HTR-8/SVneo (cell line): ENCODE measurements around the gene HOXA5.
A peak's percentile ranks its signal among the peaks of the same experiment; 100 is the strongest.

Source experiments
- DNase-seq: peaks from one replicate; pipeline ENCODE4 v3.0.0; 2011; ENCODE audit warnings: low spot score, mixed read lengths; ENCODE audit not compliant: insufficient read length
- FAIRE-seq: peaks from 2 replicates; lab custom pipeline; 2011; peaks lifted over from hg19 to GRCh38; lab: Jason Lieb, UNC

Gene HOXA5

GRCh38 chr7:27111751-27112277 is 31.7 kb downstream of the HOXA5 start:
- no peak for DNase-seq
- no peak for FAIRE-seq

DNA sequence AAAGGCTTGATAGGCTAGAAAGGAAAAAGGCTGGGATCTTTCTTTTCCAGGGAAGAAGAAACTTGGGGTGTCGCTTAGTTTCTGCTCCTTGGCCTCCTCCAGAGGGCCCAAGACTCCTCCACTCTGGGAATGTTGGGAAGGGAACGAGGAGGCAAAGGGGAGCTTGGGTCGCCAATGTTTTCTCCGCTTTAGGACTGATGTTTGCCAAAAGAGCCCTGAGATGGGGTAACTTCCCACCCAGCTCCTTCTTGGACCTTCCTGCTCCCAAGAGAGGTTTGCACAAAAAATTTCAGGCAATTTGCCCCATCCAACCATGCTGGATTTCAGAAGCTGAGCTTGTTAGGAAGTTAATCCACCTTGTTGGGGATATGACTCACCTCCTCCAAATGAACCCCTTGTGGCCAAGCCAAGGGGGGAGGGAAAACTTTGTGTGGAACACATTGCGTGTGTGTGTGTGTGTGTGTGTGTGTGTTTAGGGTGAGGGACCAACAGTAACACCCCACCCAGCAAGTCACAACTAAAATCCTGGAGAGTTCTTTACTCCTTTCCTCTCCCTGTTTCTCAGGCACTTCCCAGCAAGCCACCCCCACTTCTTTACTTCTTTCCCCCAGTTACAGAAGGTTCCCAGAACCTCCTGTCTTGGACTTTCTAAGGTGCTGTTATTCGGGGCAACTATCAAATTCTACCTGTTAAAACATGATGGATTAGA is 32.3 kb downstream of the HOXA5 start:
- DNase-seq (no peak), FAIRE-seq (peak; percentile 28)

DNA sequence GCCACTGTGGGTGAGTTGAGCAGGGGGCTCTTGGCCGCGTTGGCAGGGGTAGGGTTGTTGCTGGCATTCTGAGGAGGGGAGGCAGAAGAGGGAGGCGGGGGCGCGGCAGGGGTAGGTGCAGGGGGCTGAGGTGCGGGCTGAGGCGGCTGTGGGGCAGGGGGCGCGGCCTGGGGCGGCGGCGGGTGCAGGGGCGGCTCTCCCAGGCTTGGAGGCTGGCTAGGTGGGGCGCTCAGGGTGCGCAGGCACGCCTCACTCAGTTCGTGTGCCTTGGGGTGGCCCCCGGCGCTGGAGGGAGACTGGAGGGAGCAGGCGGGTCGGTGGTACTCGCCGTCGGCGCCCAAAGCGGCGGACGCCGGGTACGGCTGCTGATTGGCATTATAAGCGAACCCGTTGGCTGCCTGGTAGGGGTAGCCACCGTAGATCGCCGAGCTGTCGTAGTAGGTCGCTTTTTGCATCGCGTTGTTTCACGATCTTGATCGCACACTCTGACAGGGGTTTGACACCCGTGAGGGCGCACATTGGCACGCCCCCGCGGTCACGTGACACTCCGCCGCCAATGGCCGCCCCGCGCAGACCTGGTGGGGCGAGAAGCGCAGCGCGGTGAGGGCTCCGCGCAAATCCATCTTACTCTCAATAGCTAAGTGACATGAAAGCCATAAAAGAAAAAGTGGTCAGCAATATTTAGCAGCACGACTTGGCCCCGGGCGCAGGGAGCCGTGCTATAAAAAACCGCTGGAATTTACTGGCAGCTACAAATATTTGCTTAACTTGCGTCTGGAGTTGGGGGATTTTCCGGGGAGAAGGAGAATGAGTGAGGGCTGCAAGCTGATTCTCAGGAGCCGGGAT is 33.1 kb downstream of the HOXA5 start:
- DNase-seq (peak; percentile 83), FAIRE-seq (peak; percentile 72)

- FAIRE-seq: no peak
- no peak for DNase-seq
Measured at GRCh38 chr7:27109466-27110185, 33.9 kb downstream of the HOXA5 start.

DNA sequence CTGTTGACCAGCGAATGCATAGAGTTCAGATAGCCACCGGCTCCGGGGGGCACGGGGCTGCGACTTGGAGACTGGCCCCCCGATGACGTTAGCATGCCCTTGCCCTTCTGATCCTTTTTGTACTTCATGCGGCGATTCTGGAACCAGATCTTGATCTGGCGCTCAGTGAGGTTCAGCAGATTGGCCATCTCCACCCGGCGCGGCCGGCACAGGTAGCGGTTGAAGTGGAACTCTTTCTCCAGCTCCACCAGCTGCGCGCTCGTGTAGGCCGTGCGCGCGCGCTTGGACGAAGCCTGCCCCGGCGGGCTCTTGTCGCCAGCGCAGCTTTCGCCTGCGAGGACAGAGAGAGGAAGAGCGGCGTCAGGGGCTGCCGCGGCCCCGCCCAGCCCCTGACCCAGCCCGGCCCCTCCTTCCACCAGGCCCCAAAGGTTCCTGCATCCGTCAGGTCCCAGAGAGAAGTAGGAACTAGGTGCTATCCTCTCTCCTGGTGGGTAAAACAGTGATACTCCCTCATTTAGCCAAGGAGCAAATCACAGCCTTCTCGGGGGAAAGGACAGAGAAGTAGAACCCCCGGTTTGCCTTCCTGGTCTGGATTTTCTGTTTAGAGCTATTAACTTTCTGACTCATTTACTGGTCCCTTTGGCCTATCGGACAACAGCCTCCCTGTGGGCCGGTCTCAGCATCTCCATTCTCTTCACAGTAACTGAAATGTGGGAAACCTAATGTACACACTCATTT is 34.9 kb downstream of the HOXA5 start:
- DNase-seq (no peak), FAIRE-seq (no peak)

- no peak for DNase-seq
- FAIRE-seq: no peak
Measured at GRCh38 chr7:27107391-27108381, 35.8 kb downstream of the HOXA5 start.

DNA sequence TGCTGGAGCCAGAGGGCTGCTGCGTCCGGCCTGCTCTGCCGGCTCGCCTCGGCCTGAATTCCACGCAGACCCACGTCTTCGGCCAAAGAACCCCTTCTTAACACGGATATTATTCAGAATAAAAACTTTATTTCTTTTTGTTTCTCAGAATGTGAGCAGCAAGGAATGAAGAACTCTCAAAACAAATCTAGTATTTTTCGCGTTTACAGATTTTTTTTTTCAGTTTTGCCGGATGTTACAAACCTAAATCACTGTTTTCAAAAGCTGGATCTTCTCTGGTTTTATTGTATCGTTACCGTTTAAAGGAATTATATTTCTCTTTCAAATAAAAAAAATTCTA is 36.6 kb downstream of the HOXA5 start:
- DNase-seq (no peak), FAIRE-seq (no peak)

- no peak for FAIRE-seq
- no peak for DNase-seq
Measured at GRCh38 chr7:27106181-27106900, 37.1 kb downstream of the HOXA5 start.

GRCh38 chr7:27105301-27106031 is 38.0 kb downstream of the HOXA5 start:
- DNase-seq: no peak
- no peak for FAIRE-seq

DNA sequence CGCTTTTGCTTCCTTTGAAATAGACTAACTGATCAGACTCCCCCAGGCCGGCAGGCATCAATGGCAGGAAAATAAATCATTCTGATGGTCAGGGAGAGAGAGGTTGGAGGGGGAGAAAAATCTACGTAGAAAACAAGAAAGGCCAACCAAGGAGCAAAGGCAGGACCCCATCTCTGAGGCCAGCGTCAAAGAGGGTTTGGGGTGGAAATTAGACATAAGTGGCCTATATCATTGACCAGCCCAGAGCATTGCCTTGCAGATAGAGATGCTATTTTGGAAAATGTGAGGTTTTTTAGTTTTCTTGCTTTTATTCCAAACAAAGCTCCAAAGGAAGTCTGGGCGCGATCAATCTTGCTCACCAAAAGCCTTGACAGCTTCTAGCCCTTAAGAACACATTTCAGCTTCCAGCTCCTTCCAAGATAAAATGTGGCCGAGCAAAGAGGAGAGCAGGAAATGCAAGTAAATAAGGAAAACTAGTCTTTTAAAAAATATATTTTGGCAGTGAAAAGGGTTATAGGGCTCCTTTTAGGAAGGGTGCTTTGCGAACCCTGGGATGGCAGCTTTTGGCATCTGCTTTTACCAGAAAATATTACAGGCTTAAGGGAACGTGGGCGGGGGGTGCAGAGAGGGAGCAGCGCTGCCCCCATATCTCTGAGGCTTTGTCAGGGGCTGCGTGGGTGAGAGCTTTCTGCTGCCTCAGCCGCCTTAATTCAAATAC is 39.0 kb downstream of the HOXA5 start:
- DNase-seq (no peak), FAIRE-seq (no peak)

- no peak for DNase-seq
- FAIRE-seq: no peak
Measured at GRCh38 chr7:27103489-27104226, 39.8 kb downstream of the HOXA5 start.

DNA sequence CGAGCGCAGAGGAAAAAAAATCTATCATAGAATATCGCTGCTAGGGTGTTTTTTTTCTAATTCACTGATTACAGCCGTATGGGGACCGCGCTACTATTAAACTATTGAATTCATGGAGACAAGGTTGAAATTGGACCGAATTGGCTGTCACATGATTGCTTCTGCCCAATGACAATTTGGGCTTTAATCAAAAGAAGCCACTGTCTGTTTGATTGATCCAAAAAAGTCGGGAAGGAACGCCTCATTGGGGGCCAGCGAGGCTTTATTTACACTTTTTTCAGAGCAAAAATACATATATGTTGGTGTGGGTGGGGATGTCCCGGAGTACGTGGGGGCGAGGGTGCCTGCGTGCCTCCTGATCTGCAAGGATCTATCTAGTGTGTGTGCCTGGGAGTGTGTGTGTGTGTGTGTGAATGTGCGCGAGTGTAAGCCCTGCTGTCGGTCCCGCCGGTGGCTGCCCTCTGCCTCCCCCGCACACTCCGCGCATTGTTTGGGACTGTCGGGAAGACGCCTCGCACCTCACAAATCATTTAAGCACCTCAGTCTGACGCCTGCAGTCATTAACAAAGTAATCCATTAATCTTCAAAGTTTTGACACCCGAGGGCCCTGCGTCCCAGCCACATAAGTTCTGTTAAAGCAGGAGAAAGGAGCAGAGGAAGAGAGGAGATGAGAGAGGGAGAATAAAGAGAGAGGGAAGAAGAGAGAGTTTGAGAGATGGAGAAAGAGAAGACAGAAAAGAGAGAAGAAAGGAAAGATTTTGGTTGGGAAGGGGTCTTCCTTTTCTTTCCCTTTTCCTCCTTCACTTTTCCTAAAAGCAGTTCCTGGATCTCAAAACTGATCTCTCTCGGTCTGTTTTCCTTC is 40.7 kb downstream of the HOXA5 start, which contains the start of gene HOXA2:
Gene HOXA2, minus strand, starts transcription at position 103 of the 862 bp plus-strand sequence. CDS start 183 bp downstream, outside the sequence.
- DNase-seq (no peak), FAIRE-seq (no peak)

GRCh38 chr7:27101957-27102580 is 41.4 kb downstream of the HOXA5 start:
- FAIRE-seq: no peak
- no peak for DNase-seq

- DNase-seq (no peak), FAIRE-seq (no peak)
Measured at GRCh38 chr7:27101171-27101956, 42.1 kb downstream of the HOXA5 start.
